ENCODE measurements around the gene SLC17A6.

SLC17A6 gene

DNA sequence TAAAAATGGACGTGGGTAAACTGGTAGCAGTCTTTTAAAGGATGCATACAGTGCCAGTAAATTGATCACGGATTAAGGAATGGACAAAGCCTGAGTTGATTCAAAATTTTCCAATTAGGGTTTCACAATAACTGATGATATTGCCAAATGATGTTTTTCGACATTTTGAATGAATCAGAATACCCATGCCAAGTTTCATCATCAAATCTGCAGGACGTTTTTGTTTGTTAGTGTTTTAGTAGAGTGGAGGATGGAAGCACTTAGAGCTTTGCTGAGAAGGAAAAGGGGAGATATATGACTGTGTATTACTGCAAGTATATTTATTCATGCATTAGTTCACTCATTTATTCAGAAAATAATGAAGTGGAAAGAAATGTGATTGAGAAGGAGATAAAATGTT is 78.3 kb downstream of the SLC17A6 start:
- FAIRE-seq (no peak), DNase-seq (ENCODE audit: insufficient read length, low spot score) (no peak)
- TF ChIP-seq, protein P1, sequence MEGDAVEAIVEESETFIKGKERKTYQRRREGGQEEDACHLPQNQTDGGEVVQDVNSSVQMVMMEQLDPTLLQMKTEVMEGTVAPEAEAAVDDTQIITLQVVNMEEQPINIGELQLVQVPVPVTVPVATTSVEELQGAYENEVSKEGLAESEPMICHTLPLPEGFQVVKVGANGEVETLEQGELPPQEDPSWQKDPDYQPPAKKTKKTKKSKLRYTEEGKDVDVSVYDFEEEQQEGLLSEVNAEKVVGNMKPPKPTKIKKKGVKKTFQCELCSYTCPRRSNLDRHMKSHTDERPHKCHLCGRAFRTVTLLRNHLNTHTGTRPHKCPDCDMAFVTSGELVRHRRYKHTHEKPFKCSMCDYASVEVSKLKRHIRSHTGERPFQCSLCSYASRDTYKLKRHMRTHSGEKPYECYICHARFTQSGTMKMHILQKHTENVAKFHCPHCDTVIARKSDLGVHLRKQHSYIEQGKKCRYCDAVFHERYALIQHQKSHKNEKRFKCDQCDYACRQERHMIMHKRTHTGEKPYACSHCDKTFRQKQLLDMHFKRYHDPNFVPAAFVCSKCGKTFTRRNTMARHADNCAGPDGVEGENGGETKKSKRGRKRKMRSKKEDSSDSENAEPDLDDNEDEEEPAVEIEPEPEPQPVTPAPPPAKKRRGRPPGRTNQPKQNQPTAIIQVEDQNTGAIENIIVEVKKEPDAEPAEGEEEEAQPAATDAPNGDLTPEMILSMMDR (IDR thresholded peaks at IDR 0.05; ENCODE audit: insufficient read depth, missing control alignments): no peak

DNA sequence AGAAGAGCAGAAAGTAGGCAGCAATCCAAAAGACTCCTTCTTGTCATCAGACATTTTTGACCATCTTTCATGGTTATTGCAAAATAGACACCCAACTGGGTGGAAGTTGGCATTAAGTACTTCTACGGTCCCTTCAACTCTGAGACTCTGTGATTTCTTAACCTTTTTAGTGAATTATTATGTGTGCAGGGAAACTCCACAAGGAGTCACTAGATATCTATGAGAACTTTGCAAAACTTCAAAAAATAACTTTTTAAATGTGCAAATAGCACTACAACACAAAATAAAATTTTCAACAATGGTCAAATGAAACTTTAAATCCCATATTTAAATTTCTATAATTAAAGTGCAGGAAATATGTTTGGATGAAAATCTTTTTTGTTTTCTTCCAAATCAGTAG is 88.7 kb downstream of the SLC17A6 start:
- TF ChIP-seq, protein P1 (IDR thresholded peaks at IDR 0.05; ENCODE audit: insufficient read depth, missing control alignments): no peak
- DNase-seq (ENCODE audit: insufficient read length, low spot score) (no peak), FAIRE-seq (no peak)
